Suprapubic skin (tissue), 3 donors: Measurements from ENCODE around the gene S100A1.

Experiments
- POLR2A ChIP-seq, 2 donors: fragments of 450-650 bp; IDR thresholded peaks; one replicate each; pipeline ENCODE4 v1.6.1; 2017; ENCODE audit warnings: antibody characterized with exemption in 2 of 2, mild to moderate bottlenecking in 2 of 2, moderate library complexity in 2 of 2
- TF ChIP-seq, protein P1 (sequence below), 2 donors: fragments of 200-600 bp in 1 of 2; fragments of 450-650 bp in 1 of 2; sonication (generic) in 1 of 2; IDR thresholded peaks; one replicate each; pipeline ENCODE4 v1.5.1; 2016 to 2019; ENCODE audit warnings: antibody characterized with exemption in 2 of 2, mild to moderate bottlenecking in 1 of 2, moderate library complexity in 1 of 2

GRCh38 chr1:153578490-153578889 is 49.7 kb upstream of the S100A1 start:
- TF ChIP-seq, protein P1, sequence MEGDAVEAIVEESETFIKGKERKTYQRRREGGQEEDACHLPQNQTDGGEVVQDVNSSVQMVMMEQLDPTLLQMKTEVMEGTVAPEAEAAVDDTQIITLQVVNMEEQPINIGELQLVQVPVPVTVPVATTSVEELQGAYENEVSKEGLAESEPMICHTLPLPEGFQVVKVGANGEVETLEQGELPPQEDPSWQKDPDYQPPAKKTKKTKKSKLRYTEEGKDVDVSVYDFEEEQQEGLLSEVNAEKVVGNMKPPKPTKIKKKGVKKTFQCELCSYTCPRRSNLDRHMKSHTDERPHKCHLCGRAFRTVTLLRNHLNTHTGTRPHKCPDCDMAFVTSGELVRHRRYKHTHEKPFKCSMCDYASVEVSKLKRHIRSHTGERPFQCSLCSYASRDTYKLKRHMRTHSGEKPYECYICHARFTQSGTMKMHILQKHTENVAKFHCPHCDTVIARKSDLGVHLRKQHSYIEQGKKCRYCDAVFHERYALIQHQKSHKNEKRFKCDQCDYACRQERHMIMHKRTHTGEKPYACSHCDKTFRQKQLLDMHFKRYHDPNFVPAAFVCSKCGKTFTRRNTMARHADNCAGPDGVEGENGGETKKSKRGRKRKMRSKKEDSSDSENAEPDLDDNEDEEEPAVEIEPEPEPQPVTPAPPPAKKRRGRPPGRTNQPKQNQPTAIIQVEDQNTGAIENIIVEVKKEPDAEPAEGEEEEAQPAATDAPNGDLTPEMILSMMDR (IDR thresholded peaks at IDR 0.05) = no peak
- TF ChIP-seq POLR2A (IDR thresholded peaks at IDR 0.05) = no peak
